ENCODE measurements around the gene SLC39A8.

DNA sequence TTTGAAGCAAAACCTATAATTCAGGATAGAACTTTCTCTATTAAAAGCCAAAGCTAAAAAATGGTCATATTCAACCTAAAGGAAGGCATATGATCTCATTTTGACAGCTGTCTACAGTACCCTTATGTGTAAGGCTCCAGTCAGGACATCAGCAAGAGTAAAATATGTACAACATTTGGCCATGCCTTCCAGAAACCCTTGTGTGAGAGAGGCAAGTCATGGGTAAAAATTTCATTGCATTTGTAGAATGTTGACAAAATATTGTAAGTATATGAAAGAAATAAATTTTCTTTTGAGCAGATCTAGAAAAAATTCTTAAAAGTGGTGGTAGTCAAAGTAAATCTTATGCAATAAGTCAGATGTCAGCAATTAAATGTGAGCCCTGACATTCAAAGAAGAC, 132.3 kb downstream of the SLC39A8 start:
- TF ChIP-seq CTCF (IDR thresholded peaks at IDR 0.05) (no peak), POLR2A (IDR thresholded peaks at IDR 0.05) (no peak)

Measured in prostate gland (tissue), 2 donors.